GM19452 (cell line): ENCODE results near the gene ZSCAN21.

Experiments used
- ATAC-seq: cut with Tn5 transposase; IDR thresholded peaks from one replicate; pipeline ENCODE4 v1.9.1; 2021; ENCODE audit not compliant: unreplicated experiment

The ZSCAN21 gene

GRCh38 chr7:100095289-100095688 lies 45.7 kb downstream of the ZSCAN21 start:
- no peak for ATAC-seq

DNA sequence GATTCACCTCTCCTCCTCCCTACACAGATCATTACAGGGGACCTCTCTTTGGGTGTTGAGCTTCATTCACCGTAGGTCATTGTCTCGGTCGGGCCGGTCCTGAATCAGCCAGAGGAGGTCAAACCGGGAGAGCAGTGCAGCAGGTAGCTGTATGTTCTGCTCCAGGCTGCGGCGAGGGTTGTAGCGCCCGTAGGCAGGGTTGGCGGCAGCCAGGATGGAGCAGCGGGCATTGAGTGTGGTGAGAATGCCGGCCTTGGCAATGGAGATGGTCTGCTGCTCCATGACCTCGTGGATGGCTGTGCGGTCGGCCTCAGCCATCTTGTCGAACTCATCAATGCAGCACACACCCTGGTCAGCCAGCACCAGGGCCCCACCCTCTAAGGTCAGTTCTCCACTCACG lies 46.1 kb downstream of the ZSCAN21 start:
- ATAC-seq = no peak

GRCh38 chr7:100098913-100099312 lies 49.3 kb downstream of the ZSCAN21 start:
- ATAC-seq = no peak

DNA sequence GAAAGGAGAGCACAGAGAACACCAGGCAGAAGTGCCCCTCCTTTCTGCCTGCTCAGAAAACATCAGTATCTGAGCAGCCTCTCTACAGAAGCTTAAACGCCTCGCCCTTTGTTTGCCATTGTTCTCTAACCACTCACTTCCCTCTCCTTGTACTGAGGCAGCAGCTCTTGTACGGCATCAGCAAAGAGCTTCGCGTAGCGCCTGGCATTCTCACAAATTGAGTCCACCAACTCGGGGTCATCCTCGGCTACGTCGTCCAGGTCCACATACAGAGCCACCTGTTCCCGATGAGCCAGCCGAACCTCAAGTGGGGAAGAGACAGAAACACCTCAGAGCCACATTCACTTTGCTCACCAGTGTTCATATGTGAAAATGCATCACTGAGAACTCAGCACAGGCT lies 49.9 kb downstream of the ZSCAN21 start:
- ATAC-seq = no peak

DNA sequence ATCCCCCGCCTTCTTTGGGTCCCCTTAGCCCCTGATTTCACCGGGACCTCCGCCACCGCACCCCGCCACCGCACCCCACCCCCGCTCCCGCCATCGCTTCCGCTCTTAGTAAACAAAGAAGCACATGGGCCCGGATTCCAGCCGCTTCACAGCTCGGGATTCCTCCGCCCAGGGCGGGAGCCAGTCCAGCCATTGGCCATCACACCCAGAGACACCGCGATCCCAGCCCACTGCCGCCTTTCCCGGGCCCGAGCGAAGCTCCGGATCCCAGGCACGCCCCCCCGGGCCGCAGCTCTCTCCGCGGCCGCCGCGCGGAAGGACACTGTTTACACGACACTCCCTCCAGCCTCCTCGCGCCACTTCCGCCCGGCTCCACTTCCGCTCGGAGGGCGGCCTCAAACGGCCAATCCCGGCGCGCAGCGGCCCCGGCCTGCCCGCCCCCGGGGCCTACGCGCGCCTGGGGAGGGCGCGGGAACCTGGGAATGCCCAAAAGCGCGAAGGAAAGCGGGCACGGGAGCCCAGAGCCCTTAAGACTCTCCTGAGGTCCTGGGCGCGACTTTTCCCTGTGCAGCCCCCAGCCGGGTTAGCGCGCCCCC lies 50.9 kb downstream of the ZSCAN21 start:
- peak; percentile 64 for ATAC-seq

DNA sequence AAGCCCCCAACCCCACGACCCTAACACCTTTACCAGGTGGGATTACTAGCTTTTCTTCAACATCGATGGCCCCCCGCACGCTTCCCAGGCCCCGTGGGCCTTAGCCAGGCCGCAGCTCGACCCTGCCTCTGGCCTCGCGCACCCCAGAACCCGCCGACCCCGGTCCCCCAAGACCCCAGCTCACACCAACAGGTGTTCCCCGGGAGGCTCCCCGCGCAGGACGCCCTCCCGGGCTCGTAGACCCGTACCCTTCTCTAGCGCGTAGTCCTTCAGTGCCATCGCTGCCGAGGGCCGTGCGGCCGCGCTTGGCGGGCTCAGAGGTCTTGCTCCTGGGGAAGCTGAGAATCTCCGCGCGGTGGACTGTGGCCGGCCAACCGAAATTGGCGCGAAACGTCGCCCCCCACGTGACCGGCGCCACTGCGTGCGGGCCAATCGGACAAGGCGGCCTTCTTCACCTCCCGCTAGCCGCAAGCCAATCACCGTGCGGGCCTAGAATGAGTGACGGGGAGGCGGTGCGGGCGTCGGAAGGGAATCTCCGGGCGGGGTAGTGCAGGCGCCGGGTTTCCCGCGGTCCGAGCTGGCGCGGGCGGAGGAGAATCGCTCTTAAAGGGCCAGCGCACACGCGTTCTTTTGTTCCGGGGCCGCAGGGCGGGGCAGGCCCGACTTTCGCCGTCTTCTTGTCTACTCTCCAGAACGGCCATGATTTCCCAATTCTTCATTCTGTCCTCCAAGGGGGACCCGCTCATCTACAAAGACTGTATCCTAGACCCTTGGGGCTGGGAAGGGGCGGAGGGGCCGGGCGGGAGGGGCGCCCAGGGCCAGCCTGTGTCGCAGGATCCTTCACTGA lies 51.7 kb downstream of the ZSCAN21 start, which contains the start of the genes AP4M1 and MCM7:
AP4M1 (plus strand) TSS at position 628 of the 847 bp plus-strand sequence; CDS start at position 700, 72 bp downstream.
MCM7 (minus strand) TSS at position 382 of the 847 bp plus-strand sequence; CDS start at position 279, 103 bp downstream.
- peak; percentile 72 for ATAC-seq

GRCh38 chr7:100102950-100103840 lies 53.6 kb downstream of the ZSCAN21 start:
- no peak for ATAC-seq

DNA sequence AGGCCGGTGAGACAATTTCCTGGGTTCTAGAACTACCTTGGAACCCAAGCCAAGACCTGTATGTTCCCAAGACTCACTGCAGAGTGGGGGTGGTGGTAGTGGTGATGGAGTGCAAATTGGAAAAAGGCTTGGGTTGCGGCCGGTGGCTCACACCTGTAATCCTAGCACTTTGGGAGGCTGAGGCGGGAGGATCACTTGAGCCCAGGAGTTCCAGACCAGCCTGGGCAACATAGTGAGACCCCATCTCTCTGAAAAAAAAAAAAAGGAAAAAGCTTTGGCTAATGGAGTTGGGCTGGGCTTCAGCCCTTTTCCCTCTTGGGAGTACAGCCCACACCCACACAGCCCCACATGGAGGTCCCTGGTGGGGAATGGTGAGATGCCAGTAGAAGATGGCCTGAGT lies 56.0 kb downstream of the ZSCAN21 start:
- no peak for ATAC-seq

DNA sequence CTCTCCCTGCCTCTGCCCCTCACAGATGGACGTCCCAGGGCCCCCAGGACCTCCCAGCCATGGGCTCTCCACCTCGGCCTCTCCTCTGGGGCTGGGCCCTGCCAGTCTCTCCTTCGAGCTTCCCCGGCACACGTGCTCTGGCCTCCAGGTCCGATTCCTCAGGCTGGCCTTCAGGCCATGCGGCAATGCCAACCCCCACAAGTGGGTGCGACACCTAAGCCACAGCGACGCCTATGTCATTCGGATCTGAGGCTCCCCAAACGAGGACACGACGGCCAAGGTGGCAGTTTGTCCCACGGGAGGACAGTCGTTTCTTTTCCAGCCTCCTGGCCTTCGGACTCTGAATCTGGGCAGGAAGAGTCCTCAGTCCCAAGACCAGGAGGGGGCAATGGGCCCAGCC lies 57.1 kb downstream of the ZSCAN21 start:
- ATAC-seq = no peak

DNA sequence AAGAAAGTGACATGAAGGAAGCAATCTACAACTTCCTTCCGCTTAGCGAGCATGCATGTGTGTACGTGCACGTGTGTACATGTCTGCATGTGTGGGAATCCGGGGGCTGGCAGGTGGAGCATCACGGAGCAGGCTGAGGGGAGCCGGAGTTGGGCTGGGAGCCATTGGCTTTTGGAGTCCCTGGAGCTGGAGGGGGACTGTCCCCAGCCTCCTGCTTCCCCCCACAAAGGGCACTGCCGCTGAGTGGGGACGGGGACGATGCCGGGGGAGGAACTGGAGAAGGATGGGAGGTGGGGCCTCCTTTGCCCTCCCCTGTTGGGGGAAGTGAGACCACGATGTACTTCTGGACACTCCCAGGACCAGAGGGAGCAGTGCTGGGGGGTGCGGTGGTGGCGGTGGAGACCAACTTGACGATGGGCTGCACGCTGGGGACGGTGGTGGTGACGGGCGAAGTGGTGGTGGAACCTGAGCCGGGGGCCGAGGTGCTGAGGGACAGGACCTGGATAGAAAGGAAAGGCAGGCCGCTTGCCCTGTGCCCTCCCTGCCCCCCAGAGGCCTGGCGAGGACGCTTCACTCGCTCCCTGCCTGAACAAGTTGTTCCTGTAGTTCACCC lies 57.7 kb downstream of the ZSCAN21 start:
- no peak for ATAC-seq

GRCh38 chr7:100107890-100108289 lies 58.3 kb downstream of the ZSCAN21 start:
- ATAC-seq = no peak

- ATAC-seq = no peak
Measured at GRCh38 chr7:100109521-100110163, 60.1 kb downstream of the ZSCAN21 start.

GRCh38 chr7:100111156-100111555 lies 61.6 kb downstream of the ZSCAN21 start:
- ATAC-seq = no peak

- ATAC-seq = no peak
Measured at GRCh38 chr7:100111914-100112313, 62.3 kb downstream of the ZSCAN21 start.
